IPS-NIHi11 (cell line): Measurements from ENCODE around the gene SNCA.

ENCODE experiments used
- DNase-seq: peaks from one replicate; pipeline ENCODE4 v3.0.0; 2012; ENCODE audit warnings: mixed read lengths, low spot score

The SNCA gene

DNA sequence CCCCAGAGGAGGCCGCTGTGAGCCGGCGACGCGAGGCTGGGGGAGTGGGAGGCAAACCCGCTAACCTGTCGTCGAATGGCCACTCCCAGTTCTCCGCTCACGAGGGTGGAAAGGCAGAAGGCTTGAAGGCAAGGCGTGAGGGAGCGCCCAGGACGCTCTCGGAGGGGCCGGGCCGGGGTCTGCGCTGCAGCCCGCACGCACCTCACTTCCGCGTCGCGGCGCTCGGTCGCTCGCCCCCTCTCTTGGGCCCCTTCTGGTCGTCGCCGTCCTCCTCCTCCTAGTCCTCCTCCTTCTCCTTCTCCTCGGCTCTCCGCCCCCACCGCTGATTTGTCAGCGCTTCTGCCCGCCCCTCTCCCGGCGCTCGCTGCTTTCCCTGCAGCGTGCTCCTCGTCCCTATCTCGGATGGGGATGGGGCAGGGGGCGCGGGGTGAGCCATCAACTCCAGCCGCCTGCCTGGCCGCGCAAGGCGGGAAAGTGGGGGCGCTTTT is at the start of gene SNCA:
Gene SNCA, minus strand, starts transcription at position 265 of the 488 bp plus-strand sequence. CDS start 1,494 bp downstream, outside the sequence.
- peak; percentile 86 for DNase-seq

GRCh38 chr4:89879215-89879614 is 42.3 kb upstream of the SNCA start:
- DNase-seq: no peak

GRCh38 chr4:89878611-89879010 is 41.6 kb upstream of the SNCA start:
- no peak for DNase-seq

DNA sequence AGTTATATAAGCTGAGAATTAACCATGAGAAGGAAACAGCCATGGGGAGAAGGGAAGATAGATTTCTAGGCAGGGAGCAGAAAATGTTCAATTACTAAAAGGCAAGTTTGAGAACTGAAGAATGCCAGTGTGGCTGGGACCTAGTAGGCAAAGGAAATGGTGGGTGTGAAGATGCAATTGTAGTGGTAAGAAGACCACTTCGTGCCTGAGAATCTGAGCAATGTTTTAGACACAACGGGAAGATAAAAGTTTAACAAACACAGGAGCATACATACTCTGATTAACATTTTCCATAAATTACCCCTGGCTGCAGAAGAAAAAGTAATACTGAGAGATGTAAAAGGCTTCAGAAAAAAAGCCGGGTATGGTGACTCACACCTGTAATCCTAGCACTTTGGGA is 39.6 kb upstream of the SNCA start:
- no peak for DNase-seq

GRCh38 chr4:89871211-89871610 is 34.2 kb upstream of the SNCA start:
- no peak for DNase-seq

DNA sequence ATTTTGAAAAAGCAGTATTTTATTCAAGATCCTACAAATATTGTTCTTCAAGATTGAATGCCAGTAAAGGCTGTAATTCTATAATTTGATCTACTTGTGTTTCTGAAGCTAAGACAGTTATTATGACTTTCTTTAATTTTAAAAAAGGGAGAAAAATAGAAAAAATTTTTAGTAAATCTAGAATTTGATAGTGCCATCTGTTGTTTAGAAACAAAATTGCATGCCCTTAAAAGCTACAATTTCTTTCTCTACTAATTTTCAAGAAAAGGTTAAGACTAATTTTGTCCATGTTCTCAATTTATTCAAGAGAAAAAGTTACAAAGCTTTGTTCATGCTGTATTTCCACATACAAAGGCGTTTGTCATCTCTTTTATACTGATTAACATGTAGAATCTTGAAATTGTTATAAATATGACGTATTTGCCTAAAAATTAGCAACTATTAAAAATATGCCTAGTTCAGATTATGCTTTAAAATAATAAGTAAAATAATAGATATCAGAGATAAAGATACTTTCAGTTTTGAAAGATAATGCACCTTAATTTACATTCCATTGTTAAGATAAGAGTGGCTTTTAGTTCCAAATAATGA is 32.1 kb upstream of the SNCA start:
- DNase-seq: no peak

DNA sequence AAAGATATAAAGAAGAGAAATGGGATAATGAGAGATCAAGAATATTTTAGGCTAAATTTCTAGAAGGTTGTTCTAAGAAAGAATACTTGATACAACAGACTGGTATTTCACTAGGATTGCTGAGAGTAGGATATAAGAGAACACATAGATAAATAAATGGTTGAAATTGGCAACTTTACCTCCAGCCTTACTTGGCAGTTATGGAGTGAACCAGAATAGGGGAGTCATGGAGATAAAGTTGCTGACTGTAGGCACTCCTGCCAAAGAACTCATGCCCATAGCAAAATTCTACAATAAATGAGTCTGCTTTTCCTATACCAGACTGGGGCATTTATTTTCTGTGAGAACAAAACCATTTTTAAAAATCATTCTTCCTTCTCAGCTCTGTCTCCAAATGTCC is 31.3 kb upstream of the SNCA start:
- no peak for DNase-seq

DNA sequence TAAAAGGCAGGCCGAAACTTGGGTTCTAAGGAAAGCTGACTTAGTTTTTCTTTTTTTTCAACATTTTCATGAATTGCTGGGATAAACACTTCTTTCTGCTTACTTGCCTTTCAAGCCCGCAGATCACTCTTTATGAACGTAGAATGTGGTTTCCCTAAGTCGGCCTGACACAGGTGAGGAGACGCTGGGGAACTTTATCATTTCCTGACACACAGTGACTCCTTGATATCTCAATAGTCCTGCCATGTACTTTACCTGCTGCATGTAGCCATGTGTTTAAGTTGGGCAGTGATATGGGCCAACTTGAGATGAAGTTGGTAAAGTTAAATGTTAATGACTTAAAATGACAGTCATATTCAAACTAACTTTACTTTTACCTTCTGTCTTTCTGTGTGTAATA is 26.6 kb upstream of the SNCA start:
- no peak for DNase-seq

- no peak for DNase-seq
These were observed 24.0 kb upstream of the SNCA start for GRCh38 chr4:89860971-89861370.

DNA sequence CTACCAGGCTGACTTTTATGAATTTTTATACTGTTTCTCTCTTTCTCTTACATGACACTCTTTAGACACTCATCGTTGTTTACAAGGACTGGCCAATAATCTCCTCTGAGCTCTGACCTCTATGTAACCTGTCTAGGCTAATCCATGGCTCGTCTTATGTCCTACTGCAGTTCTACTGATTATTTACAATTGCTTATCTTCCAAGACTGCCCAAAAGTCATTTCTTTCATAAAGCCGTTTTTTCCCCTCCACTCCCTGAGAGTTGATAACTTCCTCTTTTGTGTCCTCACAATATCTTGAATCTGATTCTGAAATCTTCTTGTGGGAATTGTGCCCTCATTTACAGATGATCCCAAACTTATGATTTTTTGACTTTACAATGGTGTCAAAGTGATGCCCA is 18.3 kb upstream of the SNCA start:
- no peak for DNase-seq

- DNase-seq: no peak
These were observed 10.8 kb upstream of the SNCA start for GRCh38 chr4:89847571-89848325.

- no peak for DNase-seq
These were observed 2.6 kb upstream of the SNCA start for GRCh38 chr4:89839558-89839957.

GRCh38 chr4:89837993-89838390 is 1.0 kb upstream of the SNCA start:
- peak; percentile 56 for DNase-seq

DNA sequence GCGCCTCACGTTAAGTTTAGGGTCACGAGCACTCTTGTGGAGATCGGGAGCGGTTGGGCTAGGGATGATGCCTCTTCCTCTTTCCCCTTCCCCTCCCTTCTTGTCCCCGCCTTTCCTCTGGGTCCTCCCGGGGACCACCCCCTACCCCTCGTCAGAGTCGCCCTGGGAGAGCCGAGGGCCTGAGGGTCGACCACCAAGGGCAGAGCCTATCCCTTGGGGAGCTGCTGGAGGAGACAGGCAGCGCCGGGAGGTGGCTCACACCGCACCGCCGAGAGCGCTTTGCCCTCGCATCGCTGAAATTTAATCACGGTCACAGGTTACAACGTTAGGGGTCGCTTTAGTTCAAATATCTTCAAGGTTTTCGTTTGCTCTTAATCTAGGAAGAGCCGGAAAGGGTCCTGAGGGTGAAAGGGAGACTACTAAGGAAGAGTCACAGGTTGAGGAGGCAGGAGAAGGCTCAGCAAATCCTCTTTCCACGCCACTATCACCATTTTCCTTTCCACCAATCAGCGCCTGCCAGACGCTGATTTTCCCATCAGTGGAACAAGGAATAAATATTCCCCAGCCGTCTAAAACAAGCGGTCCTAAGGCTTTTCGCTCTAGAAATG is 528 bp upstream of the SNCA start:
- DNase-seq: peak; percentile 64

- peak; percentile 43 for DNase-seq
These were observed 773 bp downstream of the SNCA start for GRCh38 chr4:89836031-89836745.

DNA sequence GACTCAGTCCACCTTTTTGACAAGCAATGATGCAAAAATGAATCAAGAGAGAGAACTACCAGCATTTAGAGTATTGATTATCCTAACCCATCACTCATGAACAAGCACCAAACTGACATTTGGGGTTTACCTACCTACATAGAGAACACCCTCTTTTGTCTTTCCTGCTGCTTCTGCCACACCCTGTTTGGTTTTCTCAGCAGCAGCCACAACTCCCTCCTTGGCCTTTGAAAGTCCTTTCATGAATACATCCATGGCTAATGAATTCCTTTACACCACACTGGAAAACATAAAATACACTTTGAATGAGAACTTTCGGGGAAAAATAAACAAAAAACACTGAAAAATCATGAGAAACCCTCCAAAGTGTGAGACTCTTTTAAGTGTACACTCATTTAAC is 1.5 kb downstream of the SNCA start:
- DNase-seq: no peak

- DNase-seq: no peak
These were observed 2.3 kb downstream of the SNCA start for GRCh38 chr4:89834486-89835209.

GRCh38 chr4:89829470-89830138 is 7.4 kb downstream of the SNCA start:
- no peak for DNase-seq

- no peak for DNase-seq
These were observed 13.5 kb downstream of the SNCA start for GRCh38 chr4:89823416-89823815.

- DNase-seq: no peak
These were observed 15.3 kb downstream of the SNCA start for GRCh38 chr4:89821612-89822011.

- no peak for DNase-seq
These were observed 17.0 kb downstream of the SNCA start for GRCh38 chr4:89820010-89820409.
